Right lobe of liver (tissue), 6 donors: Measurements from ENCODE around the gene HLA-DMB. TPM values are rescaled to one million over a fixed set of nuclear protein-coding genes. Genes with fewer than 3 reads are reported as not detected.

Experiments
- ATAC-seq, 4 donors: fragments of 200-7000 bp; cut with Tn5 transposase; one replicate each; pipeline ENCODE4 v1.9.1; 2020; ENCODE audit warnings: mild to moderate bottlenecking in 4 of 4, moderate library complexity in 4 of 4
- DNase-seq, 3 donors: peaks; one replicate each; pipeline ENCODE4 v3.0.0-alpha.2; 2020
- H3K27ac ChIP-seq, 3 donors: fragments of 200-600 bp; one replicate each; pipeline ENCODE4 v1.8.0; 2022
- H3K27me3 ChIP-seq, 2 donors: fragments of 200-600 bp; one replicate each; pipeline ENCODE4 v1.8.0; 2022
- H3K36me3 ChIP-seq, 4 donors: fragments of 200-600 bp; sonication (generic) in 1 of 4; one replicate each; pipeline versions ENCODE4 v1.5.1 to v1.8.0; 2017 to 2022; ENCODE audit warnings: control low read depth in 1 of 4
- H3K4me1 ChIP-seq, 4 donors: fragments of 200-600 bp; sonication (generic) in 1 of 4; one replicate each; pipeline versions ENCODE4 v1.5.1 to v1.8.0; 2017 to 2022; ENCODE audit warnings: control low read depth in 1 of 4
- H3K4me3 ChIP-seq, 3 donors: fragments of 200-600 bp; one replicate each; pipeline ENCODE4 v1.8.0; 2022
- H3K9me3 ChIP-seq, 4 donors: fragments of 200-600 bp; sonication (generic) in 1 of 4; one replicate each; pipeline versions ENCODE4 v1.5.1 to v1.8.0; 2017 to 2022; ENCODE audit warnings: control low read depth in 1 of 4
- POLR2A ChIP-seq: fragments of 450-650 bp; IDR thresholded peaks from one replicate; pipeline ENCODE4 v1.6.1; 2017; ENCODE audit warnings: antibody characterized with exemption, mild to moderate bottlenecking
- WGBS: methylation state at CpG from one replicate; pipeline ENCODE4 v1.1.6; 2018; ENCODE audit warnings: low coverage, low lambda C conversion rate; ENCODE audit not compliant: insufficient coverage; ENCODE audit errors: missing lambda C conversion rate; 5-methylcytosine and 5-hydroxymethylcytosine counted together
- intact Hi-C, 2 donors: fragments of 100-400 bp; cut with DNase I; formaldehyde crosslinking; loops; one replicate each; pipeline versions ENCODE4 v1.11.2 to v1.14.1; 2022
- small RNA-seq, 2 experiments: library from RNA; depleted of rRNA; stranded (forward); fragments of <200 nt; gene quantifications; one replicate each; pipeline ENCODE3, GENCODE V24; 2016
- total RNA-seq, 6 experiments: library from RNA; depleted of rRNA in 2 of 6; stranded (reverse); fragments of >200 nt in 2 of 6; fragmentation: NEBNext Ultra II Directional in 3 of 6; extraction: Animal tissue kit (Norgen Biotek cat#: 25700) in 3 of 6; gene quantifications; one replicate each; pipeline versions ENCODE4 v1.1.0 to v1.2.4, GENCODE V29; 2016 to 2023
- TF ChIP-seq, protein P1 (sequence below), 4 donors: fragments of 200-600 bp in 3 of 4; fragments of 450-650 bp in 1 of 4; IDR thresholded peaks; one replicate each; pipeline versions ENCODE4 v1.5.1 to v1.8.0; 2016 to 2022; ENCODE audit warnings: antibody characterized with exemption in 4 of 4, mild to moderate bottlenecking in 2 of 4
- donor health status: DM: no; HTN: yes; CAD: no.
- donor health status: DM: no; HTN: no; CAD: no.
- donor health status: DM: no; HTN: no; CAD: no.
- donor health status: DM: no; HTN: yes; CAD: no.
- donor health status: DM: no; HTN: yes; CAD: no.

Gene HLA-DMB
- total RNA-seq, 6 experiments from 2014 or later: 1.8 to 22.0 (median 6.5) TPM

DNA sequence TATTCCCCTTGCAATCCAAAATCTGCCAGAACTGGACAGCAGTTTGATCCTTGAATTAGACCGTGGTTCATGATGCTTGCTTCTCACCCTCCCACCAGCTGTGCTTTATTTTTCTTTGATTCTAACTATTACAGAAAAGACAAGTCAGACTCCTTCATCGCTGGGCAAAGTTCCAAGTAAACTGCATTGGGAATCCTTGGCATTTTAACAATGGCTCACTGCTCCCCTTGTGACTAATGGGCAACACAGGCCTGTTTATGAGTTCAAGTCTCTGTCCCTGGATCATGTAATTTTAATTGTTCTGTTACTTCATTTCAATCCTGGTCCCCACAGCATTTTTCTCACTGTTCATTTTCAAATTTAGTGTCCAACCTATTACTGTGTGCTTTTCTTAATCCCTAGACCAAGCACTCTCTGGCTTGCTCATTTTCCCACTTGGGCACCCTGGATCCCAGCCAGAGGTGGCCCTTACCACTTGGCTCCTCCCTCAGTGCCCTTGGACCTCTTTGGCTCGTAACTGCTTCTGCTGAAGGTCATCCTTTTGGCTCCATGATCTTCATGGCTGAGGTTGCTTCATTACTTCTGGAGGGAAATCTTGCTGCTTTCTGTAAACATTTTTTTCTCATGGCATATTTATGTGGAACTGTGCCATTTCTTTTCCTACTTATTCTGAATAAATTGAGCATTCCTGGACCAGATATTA lies 54.0 kb downstream of the HLA-DMB start:
- no peaks in the 10 kb centered on the region for H3K27me3 ChIP-seq
- intact Hi-C loops: loop anchor here in 1 of 2 donors (10.0 kb wide), 1 partner anchor 48 kb away; no protein-coding TSS in a partner anchor
- no peak overlapping the region for H3K27ac ChIP-seq
- no peak for ATAC-seq
- H3K9me3 ChIP-seq: no peaks in the 10 kb centered on the region
- TF ChIP-seq POLR2A: no peak
- TF ChIP-seq, protein P1, sequence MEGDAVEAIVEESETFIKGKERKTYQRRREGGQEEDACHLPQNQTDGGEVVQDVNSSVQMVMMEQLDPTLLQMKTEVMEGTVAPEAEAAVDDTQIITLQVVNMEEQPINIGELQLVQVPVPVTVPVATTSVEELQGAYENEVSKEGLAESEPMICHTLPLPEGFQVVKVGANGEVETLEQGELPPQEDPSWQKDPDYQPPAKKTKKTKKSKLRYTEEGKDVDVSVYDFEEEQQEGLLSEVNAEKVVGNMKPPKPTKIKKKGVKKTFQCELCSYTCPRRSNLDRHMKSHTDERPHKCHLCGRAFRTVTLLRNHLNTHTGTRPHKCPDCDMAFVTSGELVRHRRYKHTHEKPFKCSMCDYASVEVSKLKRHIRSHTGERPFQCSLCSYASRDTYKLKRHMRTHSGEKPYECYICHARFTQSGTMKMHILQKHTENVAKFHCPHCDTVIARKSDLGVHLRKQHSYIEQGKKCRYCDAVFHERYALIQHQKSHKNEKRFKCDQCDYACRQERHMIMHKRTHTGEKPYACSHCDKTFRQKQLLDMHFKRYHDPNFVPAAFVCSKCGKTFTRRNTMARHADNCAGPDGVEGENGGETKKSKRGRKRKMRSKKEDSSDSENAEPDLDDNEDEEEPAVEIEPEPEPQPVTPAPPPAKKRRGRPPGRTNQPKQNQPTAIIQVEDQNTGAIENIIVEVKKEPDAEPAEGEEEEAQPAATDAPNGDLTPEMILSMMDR (IDR thresholded peaks at IDR 0.05): no peak
- no peak for DNase-seq
- no peaks in the 10 kb centered on the region for H3K36me3 ChIP-seq
- no peak overlapping the region for H3K4me3 ChIP-seq
- WGBS: 33% methylated on average over 3 of the region's 3 CpGs
- no peaks in the 10 kb centered on the region for H3K4me1 ChIP-seq

DNA sequence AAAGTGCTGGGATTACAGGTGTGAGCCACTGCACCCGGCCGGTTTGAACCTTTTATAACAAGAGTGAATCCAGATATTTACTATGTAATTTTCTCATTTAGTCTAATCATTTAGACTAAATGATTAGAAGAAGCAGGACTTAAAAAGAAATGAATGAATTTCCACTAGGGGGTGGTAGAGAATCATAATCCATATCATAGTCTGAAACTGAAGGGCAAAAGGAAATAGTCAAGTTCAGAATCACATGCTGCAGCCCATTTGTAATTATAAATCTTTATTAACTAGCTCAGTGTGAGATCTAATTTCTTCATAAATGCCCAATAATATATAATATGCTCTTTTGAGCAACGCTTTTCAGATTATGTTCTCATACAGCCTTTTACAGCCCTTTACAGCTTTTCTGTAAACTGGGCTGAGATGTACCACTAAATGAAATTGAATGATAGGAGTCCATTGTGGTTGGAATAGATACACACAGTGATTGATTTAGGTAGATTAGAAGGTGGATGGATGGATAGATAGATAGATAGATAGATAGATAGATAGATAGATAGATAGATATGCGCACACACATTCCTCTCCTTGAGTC lies 55.0 kb downstream of the HLA-DMB start:
- peak; percentile 66 to 88 (median 76) for ATAC-seq
- Histone ChIP-seq H3K27me3 (no peaks in the 10 kb centered on the region), H3K9me3 (no peaks in the 10 kb centered on the region), H3K4me1 (no peaks in the 10 kb centered on the region), H3K27ac (no peak overlapping the region), H3K36me3 (no peaks in the 10 kb centered on the region), H3K4me3 (no peak overlapping the region)
- DNase-seq: no peak
- intact Hi-C loops: loop anchor here in 1 of 2 donors (10.0 kb wide), 1 partner anchor 49 kb away; no protein-coding TSS in a partner anchor
- TF ChIP-seq, protein P1 (IDR thresholded peaks at IDR 0.05): peak; percentile 61 to 69 (median 66)
- no peak for TF ChIP-seq POLR2A
- 27% methylated on average over 4 of the region's 4 CpGs for WGBS

Small RNAs within 50 kb of the gene (small RNA-seq; reads per million reads assigned to genes)
- gene HLA-Z: 0 reads per million in 2 experiments

Other genes starting within 250 kb of the HLA-DMB start
- gene HLA-DQA2, start 199.6 kb downstream of the HLA-DMB start, total RNA-seq: 1 to 10 TPM in 1 of 6 experiments, under 1 TPM in 4, not detected in 1; 0.25 to 7.7 (median 0.72) TPM
- gene HLA-DQB2, start 177.5 kb downstream of the HLA-DMB start, total RNA-seq: 1 to 10 TPM in 1 of 6 experiments, under 1 TPM in 2, not detected in 3; 0.24 to 5.1 (median 0.46) TPM
- under 1 TPM in 2 of 6 experiments, not detected in 4; 0.16 to 0.20 TPM for gene HLA-DOB, start 124.0 kb downstream of the HLA-DMB start, total RNA-seq
- 10 to 100 TPM in 4 of 6 experiments, 1 to 10 TPM in 2; 8.8 to 20.2 (median 15.9) TPM for gene TAP2, start 102.3 kb downstream of the HLA-DMB start, total RNA-seq
- gene PSMB8, start 97.0 kb downstream of the HLA-DMB start, total RNA-seq: 10 to 100 TPM; 34.7 to 66.3 (median 40.5) TPM
- gene TAP1, start 87.3 kb downstream of the HLA-DMB start, total RNA-seq: 10 to 100 TPM in 5 of 6 experiments, 1 to 10 TPM in 1; 7.7 to 24.9 (median 17.8) TPM
- gene PSMB9, start 86.8 kb downstream of the HLA-DMB start, total RNA-seq: 10 to 100 TPM in 5 of 6 experiments, 1 to 10 TPM in 1; 7.1 to 33.2 (median 18.0) TPM
- gene HLA-DMA, start 12.1 kb upstream of the HLA-DMB start, total RNA-seq: 10 to 100 TPM in 4 of 6 experiments, 1 to 10 TPM in 2; 6.9 to 26.2 (median 10.7) TPM
- 100 to 1,000 TPM in 1 of 6 experiments, 10 to 100 TPM in 5; 66.3 to 111 (median 73.7) TPM for gene BRD2, start 27.6 kb upstream of the HLA-DMB start, total RNA-seq
- 1 to 10 TPM in 5 of 6 experiments, under 1 TPM in 1; 0.37 to 3.3 (median 1.2) TPM for gene HLA-DOA, start 68.6 kb upstream of the HLA-DMB start, total RNA-seq
- 10 to 100 TPM; 10.0 to 74.8 (median 26.3) TPM for gene HLA-DPA1, start 132.6 kb upstream of the HLA-DMB start, total RNA-seq
- gene HLA-DPB1, start 135.0 kb upstream of the HLA-DMB start, total RNA-seq: 10 to 100 TPM in 5 of 6 experiments, 1 to 10 TPM in 1; 8.6 to 66.7 (median 23.0) TPM